HG03460 (cell line): Measurements from ENCODE around the gene KIF1A.

Experiments
- ATAC-seq: cut with Tn5 transposase; IDR thresholded peaks from one replicate; pipeline ENCODE4 v1.9.1; 2021; ENCODE audit not compliant: unreplicated experiment

KIF1A gene

DNA sequence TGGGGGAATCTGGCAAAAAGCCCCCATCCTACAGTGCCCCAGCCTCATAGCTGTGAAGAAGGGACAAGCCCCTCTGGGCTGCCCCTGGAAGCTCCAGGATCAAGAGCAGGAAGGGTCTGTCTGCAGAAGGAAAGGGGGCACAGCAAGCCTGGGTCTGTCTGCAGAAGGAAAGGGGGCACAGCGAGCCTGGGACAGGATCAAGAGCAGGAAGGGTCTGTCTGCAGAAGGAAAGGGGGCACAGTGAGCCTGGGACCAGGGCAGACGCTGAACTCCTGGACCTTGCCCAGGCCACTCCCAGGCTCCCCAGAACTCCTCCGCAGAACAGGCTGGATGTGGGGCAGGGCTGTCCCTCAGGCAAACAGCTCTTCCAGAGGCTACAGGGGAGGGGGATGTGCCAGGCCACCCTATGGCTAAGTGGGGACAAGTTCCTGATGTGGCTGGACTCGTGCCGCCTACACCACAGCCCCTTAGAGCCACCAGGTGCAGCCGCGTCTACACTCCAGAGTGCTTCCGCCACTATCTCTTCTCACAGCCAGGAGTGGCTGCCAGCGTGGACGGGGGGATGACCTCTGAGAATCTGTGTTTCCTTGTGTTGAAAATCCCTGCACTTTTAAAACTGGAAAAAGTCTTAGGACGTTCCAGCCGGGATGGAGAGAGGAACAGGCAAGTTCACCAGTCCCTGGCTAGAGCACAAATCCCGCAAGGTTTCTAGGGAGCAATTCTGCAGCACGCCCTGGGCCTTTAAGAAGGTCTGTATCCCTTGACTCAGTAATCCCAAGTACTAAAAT is 20.8 kb downstream of the KIF1A start:
- ATAC-seq, result no peak

DNA sequence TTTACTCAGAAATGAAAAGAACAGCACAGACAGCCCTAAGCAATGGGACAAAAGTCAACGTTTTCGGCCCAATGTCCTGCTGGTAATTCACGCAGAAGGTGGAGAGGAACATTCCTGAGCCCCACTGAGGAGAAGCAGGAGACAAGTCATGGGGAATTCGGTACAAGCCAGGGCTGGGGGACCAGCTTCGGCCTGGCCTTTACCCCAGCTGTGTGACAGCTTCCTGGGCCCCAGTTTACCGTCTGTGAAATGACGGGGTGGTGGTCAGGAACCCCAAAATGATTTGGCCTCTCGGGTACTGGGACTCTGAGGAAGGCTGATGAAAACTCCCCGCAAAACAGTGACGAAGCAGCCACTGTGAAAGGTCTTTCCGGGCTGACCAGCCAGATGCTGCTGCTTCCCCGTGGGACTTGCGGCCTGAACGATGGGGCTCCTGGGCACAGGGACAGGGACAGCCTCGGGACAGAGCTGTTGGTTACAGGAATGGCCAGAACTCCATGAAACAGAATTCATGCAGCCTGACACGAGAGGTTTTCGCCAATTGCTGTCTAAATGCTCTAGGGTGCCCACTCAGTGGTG is 21.6 kb downstream of the KIF1A start:
- no peak for ATAC-seq

DNA sequence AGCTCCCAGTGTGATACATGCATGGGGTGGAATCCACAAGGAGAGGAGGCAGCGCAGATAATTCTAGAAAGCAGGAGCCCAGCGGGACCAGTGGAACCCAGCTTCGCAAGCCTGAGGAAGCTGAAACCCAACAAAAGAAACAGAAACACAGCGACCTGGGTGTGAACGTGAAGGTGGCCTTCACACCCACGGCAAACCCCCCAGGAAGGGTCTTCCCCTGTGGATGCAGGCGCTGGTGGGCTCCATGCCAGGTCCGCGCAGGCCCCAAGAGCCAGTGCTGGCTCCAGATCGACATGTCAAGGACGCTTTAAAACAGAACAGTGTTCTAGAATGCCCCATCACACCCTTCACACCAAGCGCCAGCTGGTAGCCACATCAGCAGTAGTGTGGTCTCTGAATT is 22.1 kb downstream of the KIF1A start:
- ATAC-seq, result no peak

DNA sequence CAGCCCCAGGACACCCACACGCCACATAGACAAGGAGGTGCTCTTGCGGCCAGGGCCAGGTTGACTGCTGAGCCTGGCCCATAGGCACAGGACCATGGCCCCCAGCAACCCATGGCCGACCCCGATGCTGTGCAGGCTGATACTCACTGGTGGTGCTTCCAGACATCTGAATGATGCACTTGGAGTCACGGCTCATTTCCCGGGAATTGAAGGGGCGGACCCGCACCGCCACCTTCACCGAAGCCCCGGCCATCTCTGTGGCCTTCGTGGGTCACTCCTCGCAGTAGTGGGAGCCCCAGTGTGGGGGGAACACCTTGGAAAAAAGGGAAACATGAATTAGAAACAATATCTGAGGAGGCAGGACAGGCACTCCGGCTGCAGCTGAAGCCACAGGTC is 22.5 kb downstream of the KIF1A start:
- no peak for ATAC-seq

DNA sequence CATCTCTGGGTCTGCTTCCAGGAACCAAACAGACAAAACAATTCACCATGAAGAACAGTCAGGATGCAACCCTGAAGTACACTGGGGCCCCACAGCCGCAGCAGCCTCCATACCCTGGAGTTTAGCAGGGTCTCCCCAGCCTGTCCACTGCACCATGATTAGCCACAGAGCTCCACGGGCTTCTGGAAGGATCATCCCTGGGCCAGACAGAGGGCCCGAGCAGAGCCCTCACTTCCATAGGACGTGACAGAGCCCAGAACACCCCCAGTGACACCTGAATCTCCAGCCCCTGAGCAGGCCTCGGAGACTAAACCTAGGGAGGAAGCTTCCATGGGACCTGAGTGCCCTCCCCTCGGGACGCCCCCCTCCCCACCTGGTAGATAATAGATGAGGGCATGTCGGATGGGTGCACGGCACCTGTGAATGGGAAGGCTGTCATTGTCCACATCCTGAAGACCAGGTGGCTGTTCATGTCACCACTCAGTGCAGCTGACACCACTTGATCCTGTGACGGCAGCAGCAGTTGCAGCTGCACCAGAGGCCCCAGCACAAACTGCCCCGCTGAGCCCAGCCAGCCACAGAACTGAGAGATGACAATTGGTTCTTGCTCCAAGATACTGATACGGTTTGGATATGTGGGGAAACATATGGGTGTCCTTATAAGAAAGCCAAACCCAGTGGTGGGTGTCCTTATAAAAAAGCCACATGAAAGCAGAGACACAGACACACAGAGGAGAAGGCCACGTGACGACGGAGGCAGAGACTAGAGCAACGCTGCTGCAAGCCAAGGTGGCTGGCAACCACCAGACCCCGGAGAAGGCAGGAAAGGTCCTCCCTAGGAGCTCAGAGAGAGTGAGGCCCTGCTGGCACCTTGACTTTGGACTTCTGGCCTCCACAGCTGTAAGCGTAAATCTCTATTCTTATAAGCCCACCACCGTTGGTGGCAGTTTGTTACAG is 23.2 kb downstream of the KIF1A start:
- ATAC-seq, result no peak

DNA sequence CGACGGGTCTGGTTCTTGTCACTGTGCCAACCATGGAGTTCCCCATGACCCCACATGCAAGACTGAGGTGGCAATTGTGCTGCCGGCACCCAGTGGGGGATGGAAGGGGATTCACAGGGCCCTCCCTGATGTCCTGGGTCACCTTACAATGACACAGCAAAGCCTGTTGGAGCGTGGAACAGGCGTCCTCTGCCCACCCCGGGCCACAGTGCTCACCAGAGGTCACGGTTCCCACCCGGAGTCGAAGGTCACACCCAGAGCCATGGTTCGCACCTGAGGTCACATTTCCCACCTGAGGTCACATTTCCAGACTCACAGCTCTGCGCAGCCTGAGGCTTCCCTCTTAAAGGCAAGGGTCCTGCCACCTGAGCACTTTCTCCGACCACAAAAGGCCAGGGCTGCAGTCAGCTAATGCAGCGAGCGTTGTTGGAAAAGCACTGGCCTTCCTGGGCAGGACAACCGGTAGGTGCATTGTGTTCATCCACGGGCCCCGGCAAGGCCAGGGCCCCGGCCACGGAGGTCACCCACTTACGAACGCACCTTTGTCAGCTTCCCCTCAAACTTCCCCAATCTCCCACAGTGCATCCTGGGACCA is 24.0 kb downstream of the KIF1A start:
- no peak for ATAC-seq

DNA sequence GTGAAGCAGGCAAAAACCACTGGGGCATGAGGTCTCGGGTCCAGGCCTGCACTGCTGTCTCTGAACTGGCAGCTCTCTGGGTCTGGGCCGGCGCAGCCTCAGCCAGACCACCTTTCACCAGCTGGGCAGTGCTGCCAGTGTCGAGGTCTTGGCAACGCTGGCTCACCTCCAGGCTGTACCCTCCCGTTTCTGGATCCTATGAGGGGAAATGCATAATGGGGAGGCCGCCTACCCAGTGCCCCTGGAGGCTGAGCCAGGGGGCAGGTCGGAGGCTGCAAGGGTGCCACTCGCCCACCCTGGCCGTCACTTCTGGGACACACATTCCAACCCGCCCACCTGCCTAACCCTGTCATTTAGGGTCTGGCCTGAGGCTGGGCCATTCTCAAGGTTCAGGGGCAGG is 24.6 kb downstream of the KIF1A start:
- ATAC-seq, result no peak

DNA sequence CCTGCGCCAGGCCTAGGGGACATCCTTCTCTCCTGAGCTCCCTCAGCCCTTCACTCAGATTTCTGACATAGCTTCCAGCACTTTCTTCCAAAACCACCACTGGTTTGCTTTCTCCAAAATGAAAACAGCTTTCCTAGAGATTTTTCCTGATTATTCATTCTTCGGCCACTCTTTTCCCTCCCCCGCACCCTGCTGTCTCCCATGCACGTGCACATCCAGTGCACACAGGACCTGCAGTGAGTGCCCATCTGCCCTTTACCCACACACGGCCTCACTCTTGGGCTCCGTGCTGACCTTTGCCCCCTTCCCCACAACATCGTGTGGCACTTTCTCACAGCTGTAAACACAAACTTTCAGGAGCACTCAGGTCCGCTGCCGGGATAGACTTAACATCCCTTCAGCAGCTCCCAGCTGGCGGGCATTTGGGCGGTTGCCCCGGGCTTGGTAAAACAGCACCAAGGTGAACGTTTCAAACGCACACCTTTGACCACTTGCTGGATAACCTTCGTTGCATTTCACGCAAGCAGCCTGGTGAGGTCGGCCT is 25.8 kb downstream of the KIF1A start:
- no peak for ATAC-seq

DNA sequence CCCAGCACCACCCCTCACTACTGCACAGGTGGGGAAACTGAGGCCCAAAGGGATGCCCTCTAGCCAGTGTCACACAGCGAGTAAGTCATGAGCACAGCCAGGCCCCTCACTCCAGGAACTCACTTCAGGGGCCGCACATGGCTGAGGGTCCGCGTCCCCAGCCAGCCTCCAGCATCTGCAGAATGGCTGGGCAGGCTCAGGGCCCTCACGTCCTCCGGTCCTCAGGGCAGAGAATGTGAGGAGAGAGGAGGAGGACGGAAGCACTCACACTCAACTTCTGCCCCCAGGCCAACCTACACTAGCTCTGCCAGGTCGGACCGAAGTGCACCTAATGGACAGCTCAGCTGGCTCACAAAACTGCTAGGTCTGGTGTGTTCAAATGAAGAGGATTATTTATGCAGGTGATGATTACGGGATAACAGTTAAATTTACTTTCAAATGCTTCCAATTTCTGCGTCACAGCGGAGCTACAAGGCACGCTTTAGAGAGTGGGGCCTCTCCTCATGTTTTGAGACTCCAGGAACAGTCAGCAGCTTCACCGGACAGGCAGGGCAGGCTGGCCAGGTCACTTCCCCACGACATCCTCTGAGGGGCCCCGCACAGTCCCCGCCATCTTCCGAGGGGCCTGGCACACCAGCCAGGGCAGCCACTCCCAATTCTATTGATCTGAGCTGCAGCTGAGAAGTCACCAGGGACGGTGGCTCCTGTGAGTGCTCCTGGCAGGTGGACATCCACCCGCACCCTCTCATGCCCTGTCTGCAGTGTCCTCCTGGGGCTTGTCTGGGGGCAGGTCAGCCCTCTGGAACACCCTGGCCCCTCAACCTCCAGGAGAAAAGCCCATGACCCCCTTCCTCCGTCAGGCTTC is 26.5 kb downstream of the KIF1A start:
- ATAC-seq, result no peak

DNA sequence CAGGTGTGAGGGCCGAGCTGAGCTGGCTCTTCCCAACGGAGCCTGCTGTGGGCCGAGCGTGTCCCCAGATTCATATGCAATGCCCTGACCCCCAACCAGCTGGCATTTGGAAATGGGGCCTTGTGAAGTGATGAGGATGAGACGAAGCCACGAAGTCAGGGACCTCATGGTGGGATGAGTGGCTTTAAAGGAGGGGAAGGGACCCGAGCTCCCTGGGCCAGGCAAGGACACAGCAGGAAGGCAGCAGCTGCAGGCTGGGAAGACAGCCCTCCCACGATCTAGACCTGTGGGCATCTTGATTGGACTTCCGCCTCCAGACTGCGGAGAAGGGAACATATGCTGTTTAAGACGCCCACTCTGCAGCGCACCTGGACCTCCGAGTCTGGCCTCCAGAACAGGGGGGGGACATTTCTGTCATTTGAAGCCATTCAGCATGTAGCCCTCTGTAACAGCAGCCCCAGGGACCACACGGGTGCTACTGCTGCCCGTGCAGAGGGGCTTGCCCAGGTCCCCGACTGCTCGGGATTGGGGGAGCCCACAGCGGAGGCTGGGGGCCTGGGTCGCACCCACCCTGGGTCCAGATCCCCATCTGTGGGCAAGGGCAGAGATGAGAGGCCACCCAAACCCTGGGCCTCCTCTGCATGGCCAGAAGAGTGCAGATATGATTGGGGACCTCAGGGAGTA is 27.2 kb downstream of the KIF1A start:
- no peak for ATAC-seq

DNA sequence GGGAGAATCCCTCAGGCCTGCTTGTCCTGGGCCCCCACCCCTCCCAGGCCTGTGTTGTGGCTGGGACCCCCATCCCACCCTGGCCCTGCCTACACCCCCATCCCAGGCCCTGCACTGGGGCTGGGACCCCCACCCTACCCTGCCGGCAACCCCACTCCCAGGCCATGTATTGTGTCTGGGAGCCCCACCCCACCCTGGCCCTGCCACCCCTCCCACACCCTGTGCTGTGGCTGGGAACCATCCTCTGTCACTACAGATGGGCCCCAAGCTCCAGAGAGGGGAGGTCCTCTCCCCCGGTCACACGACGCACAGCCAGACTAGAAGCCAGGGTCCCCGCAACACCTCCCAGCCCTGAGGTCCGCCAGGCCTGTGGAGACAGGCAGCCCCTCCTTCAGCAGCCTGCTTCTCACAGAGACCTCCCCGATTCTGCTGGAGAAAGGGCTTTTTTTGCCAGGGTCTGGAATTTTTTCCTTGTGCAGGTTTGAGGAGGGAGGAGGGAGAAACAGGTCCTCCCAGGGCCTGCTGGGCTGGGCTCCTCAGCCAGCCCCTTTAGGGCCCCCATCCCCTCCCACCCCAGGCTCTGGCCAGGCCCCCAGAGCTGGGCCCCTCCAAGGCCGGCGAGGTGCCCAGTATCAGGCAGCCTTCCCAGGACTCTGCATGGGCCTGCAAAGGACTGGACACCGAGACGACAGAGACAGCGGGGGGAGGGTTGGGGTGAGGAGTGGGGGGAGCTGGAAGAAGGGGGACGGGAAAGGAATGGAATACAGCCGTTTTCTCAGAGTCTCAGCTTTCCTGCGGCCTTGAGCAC is 28.0 kb downstream of the KIF1A start:
- no peak for ATAC-seq

DNA sequence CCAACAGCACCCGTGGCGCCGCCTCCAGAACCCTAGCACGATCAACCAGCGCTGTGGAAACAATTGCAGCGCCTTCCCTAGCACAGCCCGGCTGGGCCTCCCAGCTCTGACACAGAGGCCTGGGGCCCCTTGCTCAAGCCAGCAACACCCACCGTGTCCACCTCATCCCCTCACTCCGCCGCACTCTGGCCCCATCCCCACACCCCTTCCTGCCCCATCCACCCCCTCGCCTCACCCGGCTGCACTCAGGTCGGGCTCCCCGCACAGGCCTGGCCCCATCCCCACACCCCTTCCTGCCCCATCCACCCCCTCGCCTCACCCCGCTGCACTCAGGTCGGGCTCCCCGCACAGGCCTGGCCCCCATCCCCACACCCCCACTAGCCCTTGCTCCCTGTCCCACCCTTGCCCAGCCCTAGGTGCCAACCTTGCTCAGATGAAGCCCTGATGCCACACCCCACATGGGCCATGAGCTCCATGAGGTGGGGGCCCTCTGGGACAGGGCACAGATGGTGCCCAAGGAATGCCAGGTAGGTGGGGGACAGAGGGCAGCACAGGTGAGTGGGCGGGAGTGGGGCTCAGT is 28.7 kb downstream of the KIF1A start:
- ATAC-seq, result no peak

DNA sequence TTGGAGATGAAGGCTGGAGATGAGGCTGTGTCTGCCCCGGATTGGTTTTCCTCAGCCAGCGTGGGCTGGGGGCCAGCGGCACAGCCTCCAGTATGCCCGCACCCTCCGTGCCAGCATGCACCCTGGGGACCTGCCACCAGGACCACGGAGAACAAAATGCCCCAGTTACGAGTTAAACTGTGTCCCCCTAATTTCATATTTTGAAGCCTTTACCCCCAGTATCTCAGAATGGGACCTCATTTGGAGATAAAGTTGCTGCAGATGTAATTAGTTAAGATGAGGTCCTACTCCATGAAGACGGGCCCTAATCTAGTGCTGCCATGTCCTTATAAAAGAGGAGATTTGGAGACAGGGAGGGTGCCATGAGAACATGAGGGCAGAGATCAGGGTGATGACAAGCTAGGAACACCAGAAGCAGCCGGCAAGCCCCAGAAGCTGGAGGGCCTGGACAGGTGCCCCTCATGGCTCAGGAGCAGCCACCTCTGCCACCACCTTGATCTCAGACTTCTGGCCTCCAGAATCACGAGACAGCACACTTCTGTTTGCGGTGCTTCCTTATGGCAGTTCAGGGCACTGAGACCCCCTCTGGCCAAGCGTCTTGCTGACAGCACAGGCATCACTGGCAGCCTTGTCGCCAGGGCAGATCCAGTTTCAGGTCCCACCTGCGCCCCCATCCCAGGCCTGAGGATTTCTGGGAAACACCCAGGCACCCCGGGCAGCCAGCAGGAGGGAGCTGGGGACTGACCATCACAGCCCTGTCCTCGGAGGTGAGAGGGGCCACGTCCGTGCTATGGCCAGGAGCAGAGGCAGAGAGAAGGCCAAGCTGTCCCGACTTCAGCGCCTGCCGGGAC is 29.4 kb downstream of the KIF1A start:
- no peak for ATAC-seq

DNA sequence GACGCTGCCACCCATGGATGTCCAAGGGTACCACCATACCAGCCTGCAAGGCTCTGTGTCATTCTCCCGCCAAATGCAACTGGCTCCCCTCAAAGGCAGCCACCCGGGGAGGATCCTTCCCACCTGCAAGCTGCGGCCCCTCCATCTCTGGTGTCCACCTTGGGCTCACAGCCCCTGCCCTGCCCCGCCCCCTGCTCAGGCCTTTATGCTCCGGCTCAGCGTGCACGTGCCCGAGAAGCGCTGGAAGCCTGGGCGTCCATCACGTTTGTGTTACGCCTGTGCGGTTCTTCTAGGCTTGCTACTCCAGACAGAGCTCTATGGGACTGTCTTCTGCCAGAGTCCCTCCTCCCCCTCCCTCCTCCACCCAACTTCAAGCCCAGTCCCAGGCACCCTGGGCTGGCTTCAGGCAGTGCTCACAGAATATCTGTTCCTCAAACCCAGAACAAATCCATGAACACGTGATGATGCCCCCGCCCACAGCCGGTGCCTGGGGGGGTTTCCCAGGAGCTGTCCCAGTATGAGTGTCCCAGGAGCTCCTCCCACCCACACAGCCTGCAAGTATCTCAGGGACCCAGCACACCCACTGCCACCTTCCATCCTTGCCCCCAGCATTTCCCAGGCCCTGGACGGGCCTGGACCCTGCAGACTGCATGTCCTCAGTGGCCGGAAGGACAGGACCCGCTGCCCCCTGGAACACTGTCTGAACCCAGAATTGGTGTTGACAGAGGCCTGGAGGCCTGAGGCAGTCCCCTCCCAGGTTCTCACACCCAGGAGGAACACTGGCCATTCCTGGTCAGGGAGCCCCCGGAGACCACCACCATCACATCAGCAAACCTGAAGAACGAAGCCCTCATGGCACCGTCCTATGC is 30.3 kb downstream of the KIF1A start:
- no peak for ATAC-seq

DNA sequence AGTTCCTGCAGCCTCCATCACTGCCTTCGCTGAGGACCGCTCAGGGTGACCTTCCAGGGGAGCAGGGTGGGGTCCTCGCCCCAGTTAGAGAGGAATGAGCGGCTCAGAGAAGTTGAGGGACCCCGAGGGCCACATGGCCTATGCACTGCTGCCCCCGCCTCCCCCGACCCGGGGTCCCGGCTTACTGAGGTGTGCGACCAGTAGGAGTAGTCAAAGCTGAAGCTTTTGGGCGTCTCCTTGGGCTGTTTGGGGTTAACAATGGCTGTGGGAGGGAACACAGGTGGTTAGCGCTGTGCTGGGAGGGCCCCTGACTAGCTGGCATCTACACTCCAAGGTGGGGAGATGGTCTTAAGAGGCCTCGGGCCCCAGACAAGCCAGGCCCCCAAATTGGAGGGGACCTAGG is 31.0 kb downstream of the KIF1A start:
- ATAC-seq, result no peak

DNA sequence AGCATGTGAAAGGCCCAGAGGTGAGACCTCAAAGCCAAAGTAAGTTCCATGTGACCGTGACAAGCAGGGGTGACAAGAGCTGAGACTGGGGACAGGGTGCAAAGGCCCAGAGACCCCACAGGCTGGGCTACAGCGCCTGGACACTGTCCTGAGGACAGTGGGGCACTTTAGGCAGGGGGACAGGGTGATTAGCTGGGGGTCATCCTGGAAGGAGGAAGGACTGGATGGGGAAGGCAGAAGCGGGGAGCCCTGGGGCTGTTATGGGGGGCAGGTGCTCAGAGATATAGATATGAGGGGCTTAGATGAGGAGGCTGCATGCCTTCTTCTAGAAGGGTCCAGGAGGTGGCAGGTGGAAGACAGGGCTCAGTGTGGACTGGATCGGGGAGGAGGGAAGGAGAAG is 31.5 kb downstream of the KIF1A start:
- ATAC-seq, result no peak
